Esophagus squamous epithelium (tissue), 5 donors: ENCODE measurements around the gene RBM47. TPM values are rescaled to one million over a fixed set of nuclear protein-coding genes. Genes with fewer than 3 reads are reported as not detected.

Experiments
- DNase-seq: peaks from one replicate; lab custom pipeline; 2025; lab: John Stamatoyannopoulos, UW
- H3K27ac ChIP-seq, 4 donors: fragments of 200-600 bp; sonication (generic); one replicate each; pipeline ENCODE4 v1.5.1; 2016 to 2019; ENCODE audit warnings: mild to moderate bottlenecking in 1 of 4
- H3K27me3 ChIP-seq, 4 donors: fragments of 200-600 bp; sonication (generic); 1 replicate in 3 of 4; 2 replicates in 1 of 4; pipeline versions ENCODE4 v1.5.1 to v1.6.0; 2017 to 2021; ENCODE audit warnings: antibody characterized with exemption in 1 of 4
- H3K36me3 ChIP-seq, 3 donors: fragments of 200-600 bp; sonication (generic); one replicate each; pipeline ENCODE4 v1.5.1; 2016 to 2019
- H3K4me1 ChIP-seq, 3 donors: fragments of 200-600 bp; sonication (generic); one replicate each; pipeline ENCODE4 v1.5.1; 2017 to 2019
- H3K4me3 ChIP-seq, 4 donors: fragments of 200-600 bp; sonication (generic); 1 replicate in 3 of 4; 2 replicates in 1 of 4; pipeline ENCODE4 v1.5.1; 2016 to 2019; ENCODE audit warnings: mild to moderate bottlenecking in 2 of 4, moderate library complexity in 1 of 4
- H3K9me3 ChIP-seq, 3 donors: fragments of 200-600 bp; sonication (generic); one replicate each; pipeline ENCODE4 v1.5.1; 2016 to 2019
- POLR2A ChIP-seq, 4 donors: fragments of 450-650 bp; IDR thresholded peaks; one replicate each; pipeline ENCODE4 v1.6.1; 2017; ENCODE audit warnings: antibody characterized with exemption in 4 of 4, mild to moderate bottlenecking in 4 of 4, moderate library complexity in 3 of 4
- WGBS, 2 donors: methylation state at CpG; one replicate each; pipeline ENCODE4 v1.1.5; 2018; 5-methylcytosine and 5-hydroxymethylcytosine counted together
- intact Hi-C: fragments of 100-400 bp; cut with DNase I; formaldehyde crosslinking; loops from one replicate; pipeline ENCODE4 v1.15.0; 2022
- total RNA-seq, 4 donors: library from RNA; depleted of rRNA; stranded (reverse); fragments of >200 nt; gene quantifications; one replicate each; pipeline ENCODE4 v1.1.0, GENCODE V29; 2016
- TF ChIP-seq, protein P1 (sequence below), 6 experiments: fragments of 450-650 bp in 4 of 6; fragments of 200-600 bp in 2 of 6; sonication (generic) in 2 of 6; IDR thresholded peaks; one replicate each; pipeline ENCODE4 v1.5.1; 2016 to 2019; ENCODE audit warnings: antibody characterized with exemption in 6 of 6, mild to moderate bottlenecking in 4 of 6, moderate library complexity in 4 of 6
- donor health status: DM: yes; HTN: yes; CAD: no.

RBM47 gene
- total RNA-seq, 4 donors from 2014 or later: 94.6 to 197 (median 125) TPM

DNA sequence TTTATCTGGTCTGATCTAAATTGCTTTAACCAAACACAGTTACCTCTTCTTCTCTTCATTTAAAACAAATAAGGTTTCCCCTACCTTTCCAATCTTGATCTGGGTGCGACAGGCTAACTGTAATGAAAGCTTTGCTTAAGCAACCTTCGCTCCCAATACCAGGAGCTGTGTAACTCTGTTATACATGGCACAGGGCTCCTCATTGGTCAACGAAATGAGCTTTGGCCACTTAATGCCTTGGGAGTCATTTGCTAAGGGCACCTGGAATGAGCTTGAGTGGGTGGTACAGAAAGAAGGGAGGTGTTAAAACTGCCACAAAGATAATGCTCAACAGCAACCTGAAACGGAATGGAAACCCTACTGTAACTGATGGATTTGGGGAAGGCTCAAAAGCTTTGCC is 154.1 kb downstream of the RBM47 start:
- Histone ChIP-seq H3K9me3 (no peaks in the 10 kb centered on the region), H3K27ac (no peak overlapping the region), H3K27me3 (no peaks in the 10 kb centered on the region), H3K4me1 (peaks cover 0 to 42% (median 0%) of the 10 kb centered on the region in 3 donors), H3K4me3 (no peak overlapping the region), H3K36me3 (peaks cover 0 to 1% (median 0%) of the 10 kb centered on the region in 3 donors)
- intact Hi-C loops: no loop called here
- no peak for TF ChIP-seq POLR2A (IDR thresholded peaks at IDR 0.05)
- TF ChIP-seq, protein P1, sequence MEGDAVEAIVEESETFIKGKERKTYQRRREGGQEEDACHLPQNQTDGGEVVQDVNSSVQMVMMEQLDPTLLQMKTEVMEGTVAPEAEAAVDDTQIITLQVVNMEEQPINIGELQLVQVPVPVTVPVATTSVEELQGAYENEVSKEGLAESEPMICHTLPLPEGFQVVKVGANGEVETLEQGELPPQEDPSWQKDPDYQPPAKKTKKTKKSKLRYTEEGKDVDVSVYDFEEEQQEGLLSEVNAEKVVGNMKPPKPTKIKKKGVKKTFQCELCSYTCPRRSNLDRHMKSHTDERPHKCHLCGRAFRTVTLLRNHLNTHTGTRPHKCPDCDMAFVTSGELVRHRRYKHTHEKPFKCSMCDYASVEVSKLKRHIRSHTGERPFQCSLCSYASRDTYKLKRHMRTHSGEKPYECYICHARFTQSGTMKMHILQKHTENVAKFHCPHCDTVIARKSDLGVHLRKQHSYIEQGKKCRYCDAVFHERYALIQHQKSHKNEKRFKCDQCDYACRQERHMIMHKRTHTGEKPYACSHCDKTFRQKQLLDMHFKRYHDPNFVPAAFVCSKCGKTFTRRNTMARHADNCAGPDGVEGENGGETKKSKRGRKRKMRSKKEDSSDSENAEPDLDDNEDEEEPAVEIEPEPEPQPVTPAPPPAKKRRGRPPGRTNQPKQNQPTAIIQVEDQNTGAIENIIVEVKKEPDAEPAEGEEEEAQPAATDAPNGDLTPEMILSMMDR (IDR thresholded peaks at IDR 0.05): no peak
- no peak for DNase-seq
- 76 to 87% methylated on average over 4 of the region's 4 CpGs for WGBS, 2 donors

GRCh38 chr4:40473578-40474388 is 155.9 kb downstream of the RBM47 start:
- intact Hi-C loops: no loop called here
- H3K4me1 ChIP-seq: peaks cover 0 to 46% (median 0%) of the 10 kb centered on the region in 3 donors
- WGBS, 2 donors: 83 to 85% methylated on average over 9 of the region's 9 CpGs
- H3K4me3 ChIP-seq: no peak overlapping the region
- TF ChIP-seq, protein P1 (IDR thresholded peaks at IDR 0.05): no peak
- TF ChIP-seq POLR2A (IDR thresholded peaks at IDR 0.05): no peak
- peaks cover 0 to 8% (median 0%) of the 10 kb centered on the region in 3 donors for H3K36me3 ChIP-seq
- no peaks in the 10 kb centered on the region for H3K9me3 ChIP-seq
- H3K27me3 ChIP-seq: no peaks in the 10 kb centered on the region
- no peak overlapping the region for H3K27ac ChIP-seq
- no peak for DNase-seq

DNA sequence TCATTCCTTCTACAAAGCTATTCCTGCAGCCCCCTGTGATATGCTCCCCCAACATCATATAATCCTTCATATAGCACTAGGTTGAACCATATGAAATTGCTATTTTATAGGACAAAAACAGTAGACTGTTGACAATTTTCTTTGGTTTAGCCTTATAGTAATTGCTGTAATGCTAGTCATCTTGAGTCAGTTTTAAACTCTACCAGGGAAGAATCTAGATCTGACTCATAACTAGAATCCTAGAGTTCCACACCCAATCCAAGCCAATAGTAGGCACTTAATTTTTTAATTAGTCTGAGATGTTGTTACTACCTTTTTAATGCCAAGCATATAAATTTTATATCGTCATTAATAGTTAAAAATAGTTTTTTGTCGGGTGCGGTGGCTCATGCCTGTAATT is 157.7 kb downstream of the RBM47 start:
- intact Hi-C loops: no loop called here
- no peak for TF ChIP-seq POLR2A (IDR thresholded peaks at IDR 0.05)
- TF ChIP-seq, protein P1 (IDR thresholded peaks at IDR 0.05): no peak
- WGBS, 2 donors: 88 to 89% methylated on average over 3 of the region's 3 CpGs
- Histone ChIP-seq H3K36me3 (peaks cover 0 to 8% (median 0%) of the 10 kb centered on the region in 3 donors), H3K9me3 (no peaks in the 10 kb centered on the region), H3K4me1 (peaks cover 0 to 53% (median 0%) of the 10 kb centered on the region in 3 donors), H3K27me3 (no peaks in the 10 kb centered on the region), H3K27ac (peak overlapping the region in 2 of 4 donors; percentile 37 to 39), H3K4me3 (no peak overlapping the region)
- DNase-seq: no peak

DNA sequence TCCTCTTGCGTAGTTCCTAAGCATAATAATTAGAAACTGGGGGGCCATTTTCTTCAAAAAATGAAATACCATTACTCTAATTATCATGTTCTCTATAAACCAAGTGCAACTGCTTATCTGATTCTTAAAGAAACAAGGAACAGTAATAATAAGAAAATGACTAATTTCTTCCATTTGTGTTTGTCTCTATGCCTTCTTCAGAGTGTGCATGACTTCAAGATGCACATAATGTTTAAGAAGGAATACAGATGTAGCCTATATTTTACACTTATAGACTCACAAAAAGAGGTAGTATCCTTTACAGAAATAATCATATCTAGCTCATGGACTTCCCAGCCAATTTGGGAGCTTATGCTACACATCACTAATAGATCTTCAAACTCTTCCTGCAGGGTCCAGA is 162.9 kb downstream of the RBM47 start:
- WGBS, 2 donors: 75 to 94% methylated on average over 1 of the region's 1 CpG
- peaks cover 0 to 27% (median 0%) of the 10 kb centered on the region in 3 donors for H3K4me1 ChIP-seq
- H3K36me3 ChIP-seq: peaks cover 0 to 27% (median 0%) of the 10 kb centered on the region in 3 donors
- H3K9me3 ChIP-seq: no peaks in the 10 kb centered on the region
- no peak for DNase-seq
- H3K4me3 ChIP-seq: no peak overlapping the region
- TF ChIP-seq, protein P1 (IDR thresholded peaks at IDR 0.05): no peak
- no peak for TF ChIP-seq POLR2A (IDR thresholded peaks at IDR 0.05)
- H3K27me3 ChIP-seq: no peaks in the 10 kb centered on the region
- intact Hi-C loops: no loop called here
- H3K27ac ChIP-seq: no peak overlapping the region

GRCh38 chr4:40462326-40462725 is 167.3 kb downstream of the RBM47 start:
- Histone ChIP-seq H3K27me3 (no peaks in the 10 kb centered on the region), H3K36me3 (peaks cover 0 to 19% (median 0%) of the 10 kb centered on the region in 3 donors), H3K27ac (no peak overlapping the region), H3K9me3 (no peaks in the 10 kb centered on the region), H3K4me3 (no peak overlapping the region), H3K4me1 (peaks cover 0 to 36% (median 0%) of the 10 kb centered on the region in 3 donors)
- no peak for TF ChIP-seq POLR2A (IDR thresholded peaks at IDR 0.05)
- TF ChIP-seq, protein P1 (IDR thresholded peaks at IDR 0.05): no peak
- intact Hi-C loops: no loop called here
- 19 to 26% methylated on average over 5 of the region's 5 CpGs for WGBS, 2 donors
- no peak for DNase-seq
